HUDEP-2 (cell line): Measurements from ENCODE around the gene NCSTN.

Source experiments
- DNase-seq, 76 experiments: peaks; one replicate each; lab custom pipeline; 2025; ENCODE audit not compliant: unreplicated experiment in 76 of 76; lab: John Stamatoyannopoulos, UW

The NCSTN gene

GRCh38 chr1:160402001-160402795, 59.0 kb downstream of the NCSTN start:
- DNase-seq, result no peak

GRCh38 chr1:160403244-160403643, 60.1 kb downstream of the NCSTN start:
- DNase-seq, result no peak

GRCh38 chr1:160404094-160404493, 60.9 kb downstream of the NCSTN start:
- DNase-seq, result no peak

GRCh38 chr1:160405331-160405877, 62.2 kb downstream of the NCSTN start:
- DNase-seq, result no peak

GRCh38 chr1:160406131-160406968, 63.2 kb downstream of the NCSTN start:
- DNase-seq, result no peak

- DNase-seq, result no peak
These were observed 64.9 kb downstream of the NCSTN start for GRCh38 chr1:160407839-160408801.
